ENCODE measurements around the gene TECPR1. TPM values are rescaled to one million over a fixed set of nuclear protein-coding genes. Genes with fewer than 3 reads are reported as not detected.
A peak's percentile ranks its signal among the peaks of the same experiment; 100 is the strongest.

TECPR1 gene
- total RNA-seq, 4 donors from 2014 or later, result 8.1 to 18.4 (median 14.2) TPM

DNA sequence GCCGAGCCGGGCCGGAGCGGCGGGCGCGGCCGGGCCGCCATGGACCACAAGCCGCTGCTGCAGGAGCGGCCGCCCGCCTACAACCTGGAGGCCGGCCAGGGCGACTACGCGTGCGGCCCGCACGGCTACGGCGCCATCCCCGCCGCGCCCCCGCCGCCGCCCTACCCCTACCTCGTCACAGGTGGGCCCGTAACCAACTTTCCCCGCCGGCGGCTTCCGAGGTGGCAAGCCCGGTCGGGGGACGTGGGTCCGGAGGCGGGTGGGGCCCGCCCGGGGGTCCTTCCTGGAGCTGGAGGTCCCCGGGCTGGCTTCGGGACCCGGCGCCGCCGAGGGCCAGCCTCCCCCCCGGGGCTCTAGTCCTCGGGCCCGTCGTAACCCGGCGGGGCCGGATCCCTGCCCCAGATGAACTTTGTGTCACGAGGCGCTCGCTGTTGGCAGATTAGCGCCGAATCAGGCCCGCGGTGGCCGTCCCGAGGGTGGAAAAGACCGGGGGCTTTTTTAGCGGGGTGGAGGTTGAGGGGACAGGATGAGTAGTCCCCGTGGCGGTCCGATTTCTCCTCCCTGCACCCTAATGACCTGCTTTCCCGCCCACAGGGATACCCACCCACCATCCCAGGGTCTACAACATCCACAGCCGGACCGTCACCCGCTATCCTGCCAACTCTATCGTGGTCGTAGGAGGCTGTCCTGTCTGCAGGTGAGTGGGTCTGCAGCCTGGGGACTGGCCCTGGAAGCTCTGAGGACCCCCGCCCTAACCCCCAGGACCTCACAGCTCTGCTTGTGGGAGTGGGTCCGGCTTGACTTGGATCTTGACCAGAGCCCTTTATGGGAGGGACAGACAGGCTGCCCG lies 29.9 kb upstream of the TECPR1 start:
- no peak for TF ChIP-seq POLR2A (IDR thresholded peaks at IDR 0.05)
- TF ChIP-seq, protein P1, sequence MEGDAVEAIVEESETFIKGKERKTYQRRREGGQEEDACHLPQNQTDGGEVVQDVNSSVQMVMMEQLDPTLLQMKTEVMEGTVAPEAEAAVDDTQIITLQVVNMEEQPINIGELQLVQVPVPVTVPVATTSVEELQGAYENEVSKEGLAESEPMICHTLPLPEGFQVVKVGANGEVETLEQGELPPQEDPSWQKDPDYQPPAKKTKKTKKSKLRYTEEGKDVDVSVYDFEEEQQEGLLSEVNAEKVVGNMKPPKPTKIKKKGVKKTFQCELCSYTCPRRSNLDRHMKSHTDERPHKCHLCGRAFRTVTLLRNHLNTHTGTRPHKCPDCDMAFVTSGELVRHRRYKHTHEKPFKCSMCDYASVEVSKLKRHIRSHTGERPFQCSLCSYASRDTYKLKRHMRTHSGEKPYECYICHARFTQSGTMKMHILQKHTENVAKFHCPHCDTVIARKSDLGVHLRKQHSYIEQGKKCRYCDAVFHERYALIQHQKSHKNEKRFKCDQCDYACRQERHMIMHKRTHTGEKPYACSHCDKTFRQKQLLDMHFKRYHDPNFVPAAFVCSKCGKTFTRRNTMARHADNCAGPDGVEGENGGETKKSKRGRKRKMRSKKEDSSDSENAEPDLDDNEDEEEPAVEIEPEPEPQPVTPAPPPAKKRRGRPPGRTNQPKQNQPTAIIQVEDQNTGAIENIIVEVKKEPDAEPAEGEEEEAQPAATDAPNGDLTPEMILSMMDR (IDR thresholded peaks at IDR 0.05), result no peak
- intact Hi-C loops (cut with DNase I; ENCODE audit: low total_unique reads), result no loop called here
- WGBS, 2 donors, result 1 to 3% methylated on average over 6 to 24 of the region's 77 CpGs
- peak overlapping the region; percentile 77 for H3K4me3 ChIP-seq (ENCODE audit: low read depth, poor library complexity, severe bottlenecking)
- DNase-seq (ENCODE audit: low spot score in 2 of 2), result peak in 1 of 2 donors; percentile 89

DNA sequence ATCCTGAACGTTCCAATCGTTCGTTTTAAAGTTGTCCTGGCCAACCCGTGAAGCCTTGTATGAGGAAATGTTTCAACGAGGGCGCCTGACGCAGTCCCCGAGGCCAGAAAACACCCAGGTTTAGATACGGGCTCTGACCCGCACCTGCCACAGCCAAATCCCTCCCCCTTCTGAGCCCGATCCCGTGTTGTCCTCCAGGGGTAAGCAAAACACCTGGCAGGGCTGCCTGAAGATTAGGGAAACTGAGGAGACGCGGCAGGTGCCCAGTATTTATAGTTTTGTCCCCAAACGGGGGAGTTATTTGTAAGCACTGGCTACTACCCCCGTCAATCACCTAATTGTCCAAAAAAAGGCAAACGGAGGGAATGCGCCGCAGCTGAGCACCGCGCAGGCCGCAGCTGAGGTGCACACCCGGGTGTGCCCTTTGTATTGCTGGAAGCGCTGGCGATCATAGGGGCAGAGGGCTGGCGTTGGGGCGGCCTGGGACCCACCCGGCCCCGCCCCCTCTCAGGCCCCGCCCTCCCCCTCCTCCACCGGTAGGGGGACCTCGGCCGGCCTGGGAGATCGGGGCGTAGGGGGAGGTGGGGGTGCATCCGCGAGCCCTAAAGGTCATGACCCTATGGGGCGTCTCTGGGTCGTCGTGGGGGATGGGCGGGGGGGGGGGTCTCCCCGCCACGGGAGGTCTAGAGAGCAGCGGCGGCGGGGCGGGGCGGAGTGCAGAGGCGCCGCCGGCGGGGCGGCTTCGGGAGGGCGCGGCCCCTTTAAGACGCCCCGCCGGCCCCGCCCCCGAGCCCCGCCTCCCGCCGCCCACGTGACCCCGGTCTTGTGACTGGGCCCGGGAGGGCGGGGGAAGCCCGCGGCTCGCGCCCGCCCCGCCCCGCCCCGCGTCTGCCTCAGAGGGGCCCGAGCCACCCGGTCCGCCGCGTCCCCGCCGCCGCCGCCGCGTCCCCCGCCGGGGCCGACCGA lies 29.0 kb upstream of the TECPR1 start, which contains the start of gene BRI3:
Gene BRI3, plus strand, starts transcription at position 896 of the 966 bp plus-strand sequence. CDS start 110 bp downstream, outside the sequence.
- peak; percentile 88 to 98 for DNase-seq (ENCODE audit: low spot score in 2 of 2)

DNA sequence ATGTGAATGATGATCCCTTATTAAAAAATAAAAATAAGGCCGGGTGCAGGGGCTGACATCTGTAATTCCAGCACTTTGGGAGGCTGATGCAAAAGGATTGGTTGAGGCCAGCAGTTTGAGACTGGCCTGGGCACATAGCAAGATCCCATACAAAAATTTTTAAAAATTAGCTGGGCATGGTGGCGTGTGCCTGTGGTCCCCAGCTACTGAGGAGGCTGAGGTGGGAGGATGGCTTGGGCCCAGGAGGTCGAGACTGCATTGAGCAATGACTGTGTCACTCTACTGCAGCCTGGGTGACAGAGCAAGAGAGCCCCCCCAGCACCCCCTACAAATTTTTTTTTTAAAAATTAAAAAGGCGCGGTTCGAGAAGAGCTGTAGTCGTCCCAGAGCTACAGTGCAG lies 28.3 kb upstream of the TECPR1 start:
- WGBS, 2 donors, result 47 to 61% methylated on average over 7 of the region's 7 CpGs
- TF ChIP-seq, protein P1 (IDR thresholded peaks at IDR 0.05), result no peak
- TF ChIP-seq POLR2A (IDR thresholded peaks at IDR 0.05), result no peak
- intact Hi-C loops (cut with DNase I; ENCODE audit: low total_unique reads), result no loop called here
- no peak overlapping the region for H3K4me3 ChIP-seq (ENCODE audit: low read depth, poor library complexity, severe bottlenecking)
- no peak for DNase-seq (ENCODE audit: low spot score in 2 of 2)

More for the DNA sequence above, 29.0 kb upstream of the TECPR1 start, which contains the start of gene BRI3:
- H3K4me3 ChIP-seq (ENCODE audit: low read depth, poor library complexity, severe bottlenecking), result peak within 1 kb of the TSS; percentile 77
- intact Hi-C loops (cut with DNase I; ENCODE audit: low total_unique reads), result no loop called here
- WGBS, 2 donors, result 0 to 1% methylated on average over 20 to 24 of the region's 92 CpGs
- TF ChIP-seq, protein P1 (IDR thresholded peaks at IDR 0.05), result no peak
- peak in 1 of 2 donors; percentile 24 for TF ChIP-seq POLR2A (IDR thresholded peaks at IDR 0.05)

DNA sequence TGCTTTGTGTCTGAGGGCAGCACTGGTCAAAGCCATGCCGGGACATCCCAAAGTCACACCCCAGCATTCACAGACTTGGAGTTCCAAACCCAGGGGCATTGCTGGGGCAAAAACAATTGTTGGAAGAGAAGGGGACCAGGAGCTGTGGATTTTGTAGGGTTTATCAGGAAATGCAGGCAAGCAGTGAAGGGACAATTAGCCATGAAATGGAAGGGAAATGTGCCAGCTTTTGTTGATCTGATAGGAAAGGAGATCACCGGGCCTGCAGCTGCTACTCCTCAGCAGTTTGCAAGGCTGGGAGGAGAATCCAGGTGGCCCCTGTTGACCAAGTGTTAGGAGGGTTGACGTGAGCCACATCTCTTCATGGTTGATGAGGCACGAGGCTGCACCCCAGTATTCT lies 26.9 kb upstream of the TECPR1 start:
- 79 to 89% methylated on average over 4 of the region's 4 CpGs for WGBS, 2 donors
- intact Hi-C loops (cut with DNase I; ENCODE audit: low total_unique reads), result no loop called here
- no peak overlapping the region for H3K4me3 ChIP-seq (ENCODE audit: low read depth, poor library complexity, severe bottlenecking)
- no peak for DNase-seq (ENCODE audit: low spot score in 2 of 2)
- TF ChIP-seq, protein P1 (IDR thresholded peaks at IDR 0.05), result no peak
- no peak for TF ChIP-seq POLR2A (IDR thresholded peaks at IDR 0.05)

DNA sequence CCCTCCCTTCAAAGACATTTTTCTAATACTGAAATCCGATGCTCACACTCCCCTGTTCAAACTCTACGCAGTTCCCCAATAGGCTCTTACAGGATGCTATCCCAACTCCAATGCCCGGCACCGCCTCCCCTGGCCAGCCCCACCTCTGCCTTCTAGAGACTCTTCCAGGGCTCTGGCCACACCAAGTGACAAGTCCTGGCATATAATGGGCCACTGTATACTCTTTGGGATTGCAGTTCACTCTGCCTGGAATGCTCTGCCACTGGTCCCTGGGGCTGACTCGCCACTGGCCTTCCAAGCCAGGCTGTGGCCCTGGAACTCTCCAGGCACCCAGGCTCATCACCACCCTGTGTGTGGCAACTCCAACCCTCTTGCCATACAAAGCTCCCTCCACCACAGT lies 26.4 kb upstream of the TECPR1 start:
- TF ChIP-seq POLR2A (IDR thresholded peaks at IDR 0.05), result no peak
- TF ChIP-seq, protein P1 (IDR thresholded peaks at IDR 0.05), result no peak
- no peak for DNase-seq (ENCODE audit: low spot score in 2 of 2)
- 93 to 95% methylated on average over 5 of the region's 5 CpGs for WGBS, 2 donors
- intact Hi-C loops (cut with DNase I; ENCODE audit: low total_unique reads), result no loop called here
- no peak overlapping the region for H3K4me3 ChIP-seq (ENCODE audit: low read depth, poor library complexity, severe bottlenecking)

Data from lower leg skin (tissue), 4 donors.